ENCODE results near the gene DACH1. TPM values are rescaled to one million over a fixed set of nuclear protein-coding genes. Genes with fewer than 3 reads are reported as not detected.

DACH1 gene
- total RNA-seq, 4 donors from 2014 or later: 1.5 to 17.3 (median 3.3) TPM

GRCh38 chr13:71589032-71589431 lies 278.0 kb downstream of the DACH1 start:
- no peak for DNase-seq
- 68 to 76% methylated on average over 2 of the region's 2 CpGs for WGBS, 2 donors (ENCODE audit: low coverage in 1 of 2)
- H3K36me3 ChIP-seq: no peaks in the 10 kb centered on the region
- no peak overlapping the region for H3K27ac ChIP-seq
- no peaks in the 10 kb centered on the region for H3K27me3 ChIP-seq
- H3K4me3 ChIP-seq: no peak overlapping the region
- in situ Hi-C loops (cut with MboI; ENCODE audit: low pct_ligation_motif_present in 1 of 4, low pct_unique_long_range_greater_than_20kb in 1 of 4, low sequenced_read_pairs in 3 of 4) (no loop called here), intact Hi-C loops (cut with DNase I; ENCODE audit: low total_unique reads) (no loop called here)
- TF ChIP-seq POLR2AphosphoS5 (IDR thresholded peaks at IDR 0.05) (no peak), EP300 (IDR thresholded peaks at IDR 0.05; ENCODE audit: low read depth) (no peak), POLR2A (IDR thresholded peaks at IDR 0.05) (no peak), CTCF (IDR thresholded peaks at IDR 0.05) (no peak)
- no peaks in the 10 kb centered on the region for H3K9me3 ChIP-seq
- no peaks in the 10 kb centered on the region for H3K4me1 ChIP-seq

- no peaks in the 10 kb centered on the region for H3K36me3 ChIP-seq
- H3K27ac ChIP-seq: no peak overlapping the region
- H3K4me1 ChIP-seq: no peaks in the 10 kb centered on the region
- no peak for DNase-seq
- H3K4me3 ChIP-seq: no peak overlapping the region
- in situ Hi-C loops (cut with MboI; ENCODE audit: low pct_ligation_motif_present in 1 of 4, low pct_unique_long_range_greater_than_20kb in 1 of 4, low sequenced_read_pairs in 3 of 4) (no loop called here), intact Hi-C loops (cut with DNase I; ENCODE audit: low total_unique reads) (no loop called here)
- 93 to 95% methylated on average over 5 of the region's 5 CpGs for WGBS, 2 donors (ENCODE audit: low coverage in 1 of 2)
- TF ChIP-seq EP300 (IDR thresholded peaks at IDR 0.05; ENCODE audit: low read depth) (no peak), POLR2AphosphoS5 (IDR thresholded peaks at IDR 0.05) (no peak)
- no peaks in the 10 kb centered on the region for H3K27me3 ChIP-seq
- H3K9me3 ChIP-seq: no peaks in the 10 kb centered on the region
These were observed 279.2 kb downstream of the DACH1 start for GRCh38 chr13:71587817-71588216.

GRCh38 chr13:71587193-71587592 lies 279.8 kb downstream of the DACH1 start:
- Histone ChIP-seq H3K4me3 (no peak overlapping the region), H3K27ac (no peak overlapping the region), H3K27me3 (no peaks in the 10 kb centered on the region), H3K9me3 (no peaks in the 10 kb centered on the region), H3K36me3 (no peaks in the 10 kb centered on the region), H3K4me1 (no peaks in the 10 kb centered on the region)
- intact Hi-C loops (cut with DNase I; ENCODE audit: low total_unique reads) (no loop called here), in situ Hi-C loops (cut with MboI; ENCODE audit: low pct_ligation_motif_present in 1 of 4, low pct_unique_long_range_greater_than_20kb in 1 of 4, low sequenced_read_pairs in 3 of 4) (no loop called here)
- DNase-seq: no peak
- 82 to 83% methylated on average over 2 of the region's 2 CpGs for WGBS, 2 donors (ENCODE audit: low coverage in 1 of 2)
- TF ChIP-seq EP300 (IDR thresholded peaks at IDR 0.05; ENCODE audit: low read depth) (no peak), CTCF (IDR thresholded peaks at IDR 0.05) (no peak), POLR2AphosphoS5 (IDR thresholded peaks at IDR 0.05) (no peak), POLR2A (IDR thresholded peaks at IDR 0.05) (no peak)

GRCh38 chr13:71583581-71583980 lies 283.4 kb downstream of the DACH1 start:
- Histone ChIP-seq H3K9me3 (no peaks in the 10 kb centered on the region), H3K36me3 (no peaks in the 10 kb centered on the region), H3K4me3 (no peak overlapping the region), H3K27me3 (no peaks in the 10 kb centered on the region), H3K27ac (no peak overlapping the region), H3K4me1 (no peaks in the 10 kb centered on the region)
- in situ Hi-C loops (cut with MboI; ENCODE audit: low pct_ligation_motif_present in 1 of 4, low pct_unique_long_range_greater_than_20kb in 1 of 4, low sequenced_read_pairs in 3 of 4): no loop called here
- no peak for DNase-seq
- intact Hi-C loops (cut with DNase I; ENCODE audit: low total_unique reads): no loop called here
- 91 to 93% methylated on average over 5 of the region's 5 CpGs for WGBS, 2 donors (ENCODE audit: low coverage in 1 of 2)
- TF ChIP-seq CTCF (IDR thresholded peaks at IDR 0.05) (no peak), POLR2A (IDR thresholded peaks at IDR 0.05) (no peak), EP300 (IDR thresholded peaks at IDR 0.05; ENCODE audit: low read depth) (no peak), POLR2AphosphoS5 (IDR thresholded peaks at IDR 0.05) (no peak)

- in situ Hi-C loops (cut with MboI; ENCODE audit: low pct_ligation_motif_present in 1 of 4, low pct_unique_long_range_greater_than_20kb in 1 of 4, low sequenced_read_pairs in 3 of 4) (no loop called here), intact Hi-C loops (cut with DNase I; ENCODE audit: low total_unique reads) (no loop called here)
- TF ChIP-seq POLR2AphosphoS5 (IDR thresholded peaks at IDR 0.05): no peak
- TF ChIP-seq POLR2A (IDR thresholded peaks at IDR 0.05): no peak
- no peak for TF ChIP-seq CTCF (IDR thresholded peaks at IDR 0.05)
- TF ChIP-seq EP300 (IDR thresholded peaks at IDR 0.05; ENCODE audit: low read depth): no peak
- Histone ChIP-seq H3K4me1 (no peaks in the 10 kb centered on the region), H3K9me3 (no peaks in the 10 kb centered on the region), H3K36me3 (no peaks in the 10 kb centered on the region), H3K27me3 (no peaks in the 10 kb centered on the region), H3K27ac (no peak overlapping the region), H3K4me3 (no peak overlapping the region)
- no peak for DNase-seq
- WGBS, 2 donors (ENCODE audit: low coverage in 1 of 2): 76 to 79% methylated on average over 3 of the region's 3 CpGs
These were observed 286.4 kb downstream of the DACH1 start for GRCh38 chr13:71580614-71581013.
